Thoracic aorta (tissue), 2 donors: ENCODE results near the gene MEIOB. TPM values are rescaled to one million over a fixed set of nuclear protein-coding genes. Genes with fewer than 3 reads are reported as not detected.

Experiments used
- ATAC-seq: fragments of 150-250 bp; one replicate; pipeline ENCODE4 v1.8.0; 2017; ENCODE audit warnings: low read depth; ENCODE audit not compliant: insufficient number of reproducible peaks, low FRiP score
- DNase-seq: peaks from one replicate; pipeline ENCODE4 v3.0.0-alpha.2; 2020; ENCODE audit warnings: low spot score
- H3K27ac ChIP-seq, 2 donors: fragments of 200-600 bp; sonication (generic); 1 replicate in 1 of 2; 2 replicates in 1 of 2; pipeline ENCODE4 v1.5.1; 2016; ENCODE audit warnings: mild to moderate bottlenecking in 2 of 2, moderate library complexity in 2 of 2
- H3K27me3 ChIP-seq: fragments of 200-600 bp; sonication (generic); replicated peaks from 2 replicates; pipeline ENCODE4 v1.6.0; 2016; ENCODE audit warnings: mild to moderate bottlenecking; ENCODE audit not compliant: insufficient read depth
- H3K36me3 ChIP-seq: fragments of 200-600 bp; sonication (generic); one replicate; pipeline ENCODE4 v1.5.1; 2016
- H3K4me1 ChIP-seq, 2 donors: fragments of 200-600 bp; sonication (generic); 1 replicate in 1 of 2; 2 replicates in 1 of 2; pipeline versions ENCODE4 v1.5.1 to v1.6.0; 2016; ENCODE audit warnings: low read depth in 2 of 2, mild to moderate bottlenecking in 1 of 2; ENCODE audit not compliant: control insufficient read depth in 1 of 2
- H3K4me3 ChIP-seq: fragments of 200-600 bp; sonication (generic); 2 replicates; pipeline ENCODE4 v1.5.1; 2016; ENCODE audit warnings: mild to moderate bottlenecking
- H3K9me3 ChIP-seq: fragments of 200-600 bp; sonication (generic); 2 replicates; pipeline ENCODE4 v1.5.1; 2016
- CTCF ChIP-seq: fragments of 200-600 bp; sonication (generic); IDR thresholded peaks from one replicate; pipeline ENCODE4 v1.5.1; 2019; ENCODE audit warnings: antibody characterized with exemption
- total RNA-seq, 2 donors: library from RNA; depleted of rRNA; stranded (reverse); fragments of >200 nt; gene quantifications; one replicate each; pipeline versions ENCODE4 v1.1.0 to v1.2.3, GENCODE V29; 2016

The MEIOB gene
- total RNA-seq, 2 donors from 2014 or later = not detected

- DNase-seq (no peak), ATAC-seq (no peak)
- no peaks in the 10 kb centered on the region for H3K4me1 ChIP-seq
- no peak overlapping the region for H3K4me3 ChIP-seq
- no peak for TF ChIP-seq CTCF
- no peaks in the 10 kb centered on the region for H3K27me3 ChIP-seq
- no peaks in the 10 kb centered on the region for H3K9me3 ChIP-seq
- no peaks in the 10 kb centered on the region for H3K36me3 ChIP-seq
- no peak overlapping the region for H3K27ac ChIP-seq
These were observed 24.1 kb upstream of the MEIOB start for GRCh38 chr16:1895949-1896675.

- H3K27me3 ChIP-seq = no peaks in the 10 kb centered on the region
- TF ChIP-seq CTCF = no peak
- H3K27ac ChIP-seq = no peak overlapping the region
- H3K4me1 ChIP-seq = no peaks in the 10 kb centered on the region
- no peak for DNase-seq
- H3K4me3 ChIP-seq = no peak overlapping the region
- no peaks in the 10 kb centered on the region for H3K9me3 ChIP-seq
- H3K36me3 ChIP-seq = no peaks in the 10 kb centered on the region
- no peak for ATAC-seq
These were observed 23.1 kb upstream of the MEIOB start for GRCh38 chr16:1895068-1895467.

- no peaks in the 10 kb centered on the region for H3K4me1 ChIP-seq
- H3K27me3 ChIP-seq = no peaks in the 10 kb centered on the region
- no peak overlapping the region for H3K4me3 ChIP-seq
- no peak overlapping the region for H3K27ac ChIP-seq
- ATAC-seq (no peak), DNase-seq (no peak)
- no peaks in the 10 kb centered on the region for H3K36me3 ChIP-seq
- no peaks in the 10 kb centered on the region for H3K9me3 ChIP-seq
- TF ChIP-seq CTCF = no peak
These were observed 18.7 kb upstream of the MEIOB start for GRCh38 chr16:1890708-1891050.

GRCh38 chr16:1890024-1890707 lies 18.2 kb upstream of the MEIOB start:
- Histone ChIP-seq H3K9me3 (no peaks in the 10 kb centered on the region), H3K4me1 (no peaks in the 10 kb centered on the region), H3K27ac (no peak overlapping the region), H3K4me3 (no peak overlapping the region), H3K27me3 (no peaks in the 10 kb centered on the region), H3K36me3 (no peaks in the 10 kb centered on the region)
- TF ChIP-seq CTCF = no peak
- ATAC-seq (no peak), DNase-seq (no peak)

GRCh38 chr16:1887711-1888354 lies 15.9 kb upstream of the MEIOB start:
- H3K27ac ChIP-seq = no peak overlapping the region
- no peaks in the 10 kb centered on the region for H3K4me1 ChIP-seq
- no peak overlapping the region for H3K4me3 ChIP-seq
- no peak for TF ChIP-seq CTCF
- no peaks in the 10 kb centered on the region for H3K9me3 ChIP-seq
- DNase-seq (no peak), ATAC-seq (no peak)
- H3K36me3 ChIP-seq = no peaks in the 10 kb centered on the region
- H3K27me3 ChIP-seq = no peaks in the 10 kb centered on the region
